ENCODE measurements around the gene YIPF3.
A peak's percentile ranks its signal among the peaks of the same experiment; 100 is the strongest.

YIPF3 gene

GRCh38 chr6:43523284-43523683 is 6.6 kb upstream of the YIPF3 start:
- Histone ChIP-seq H3K9ac (ENCODE audit: low read depth, low read length) (no peak overlapping the region), H3K27me3 (ENCODE audit: insufficient read depth, low read length) (no peaks in the 10 kb centered on the region), H3K36me3 (ENCODE audit: insufficient read depth, low read length) (peaks cover 92% of the 10 kb centered on the region), H3K27ac (ENCODE audit: low read depth, low read length) (no peak overlapping the region), H3K4me3 (ENCODE audit: low read length) (no peak overlapping the region), H3K9me3 (ENCODE audit: insufficient read depth, low read depth, low read length) (no peaks in the 10 kb centered on the region), H3K4me1 (ENCODE audit: insufficient read depth, low read length) (peaks cover 2% of the 10 kb centered on the region; the same call in 1 of the 2 replicates)
- 97% methylated on average over 3 of the region's 3 CpGs for WGBS

- 95% methylated on average over 8 of the region's 8 CpGs for WGBS
- no peaks in the 10 kb centered on the region for H3K27me3 ChIP-seq (ENCODE audit: insufficient read depth, low read length)
- H3K27ac ChIP-seq (ENCODE audit: low read depth, low read length), result no peak overlapping the region
- no peaks in the 10 kb centered on the region for H3K9me3 ChIP-seq (ENCODE audit: insufficient read depth, low read depth, low read length)
- no peak overlapping the region for H3K9ac ChIP-seq (ENCODE audit: low read depth, low read length)
- peaks cover 87% of the 10 kb centered on the region for H3K36me3 ChIP-seq (ENCODE audit: insufficient read depth, low read length)
- no peak overlapping the region for H3K4me3 ChIP-seq (ENCODE audit: low read length)
- H3K4me1 ChIP-seq (ENCODE audit: insufficient read depth, low read length), result peaks cover 7% of the 10 kb centered on the region
Measured at GRCh38 chr6:43522547-43523261, 6.0 kb upstream of the YIPF3 start.

- no peak overlapping the region for H3K9ac ChIP-seq (ENCODE audit: low read depth, low read length)
- no peaks in the 10 kb centered on the region for H3K27me3 ChIP-seq (ENCODE audit: insufficient read depth, low read length)
- WGBS, result 94% methylated on average over 2 of the region's 2 CpGs
- no peak overlapping the region for H3K4me3 ChIP-seq (ENCODE audit: low read length)
- H3K27ac ChIP-seq (ENCODE audit: low read depth, low read length), result no peak overlapping the region
- H3K36me3 ChIP-seq (ENCODE audit: insufficient read depth, low read length), result peaks cover 78% of the 10 kb centered on the region
- peaks cover 8% of the 10 kb centered on the region for H3K4me1 ChIP-seq (ENCODE audit: insufficient read depth, low read length)
- H3K9me3 ChIP-seq (ENCODE audit: insufficient read depth, low read depth, low read length), result no peaks in the 10 kb centered on the region
Measured at GRCh38 chr6:43521836-43522235, 5.1 kb upstream of the YIPF3 start.

GRCh38 chr6:43520097-43520496 is 3.4 kb upstream of the YIPF3 start:
- peaks cover 14% of the 10 kb centered on the region for H3K4me1 ChIP-seq (ENCODE audit: insufficient read depth, low read length)
- H3K27ac ChIP-seq (ENCODE audit: low read depth, low read length), result no peak overlapping the region
- 96% methylated on average over 8 of the region's 8 CpGs for WGBS
- H3K9ac ChIP-seq (ENCODE audit: low read depth, low read length), result no peak overlapping the region
- H3K36me3 ChIP-seq (ENCODE audit: insufficient read depth, low read length), result peaks cover 68% of the 10 kb centered on the region
- no peak overlapping the region for H3K4me3 ChIP-seq (ENCODE audit: low read length)
- H3K27me3 ChIP-seq (ENCODE audit: insufficient read depth, low read length), result no peaks in the 10 kb centered on the region
- no peaks in the 10 kb centered on the region for H3K9me3 ChIP-seq (ENCODE audit: insufficient read depth, low read depth, low read length)

- H3K9me3 ChIP-seq (ENCODE audit: insufficient read depth, low read depth, low read length), result no peaks in the 10 kb centered on the region
- H3K4me1 ChIP-seq (ENCODE audit: insufficient read depth, low read length), result peaks cover 14% of the 10 kb centered on the region
- peak overlapping the region; percentile 8; the same call in 1 of the 2 replicates for H3K27ac ChIP-seq (ENCODE audit: low read depth, low read length)
- H3K27me3 ChIP-seq (ENCODE audit: insufficient read depth, low read length), result no peaks in the 10 kb centered on the region
- peak overlapping the region; percentile 97 for H3K9ac ChIP-seq (ENCODE audit: low read depth, low read length)
- H3K4me3 ChIP-seq (ENCODE audit: low read length), result peak overlapping the region; percentile 97
- 9% methylated on average over 10 of the region's 10 CpGs for WGBS
- H3K36me3 ChIP-seq (ENCODE audit: insufficient read depth, low read length), result peaks cover 67% of the 10 kb centered on the region
Measured at GRCh38 chr6:43517505-43518357, 1.0 kb upstream of the YIPF3 start.

- H3K36me3 ChIP-seq (ENCODE audit: insufficient read depth, low read length), result peaks cover 67% of the 10 kb centered on the region
- no peaks in the 10 kb centered on the region for H3K9me3 ChIP-seq (ENCODE audit: insufficient read depth, low read depth, low read length)
- H3K27ac ChIP-seq (ENCODE audit: low read depth, low read length), result peak overlapping the region; percentile 49
- H3K9ac ChIP-seq (ENCODE audit: low read depth, low read length), result peak overlapping the region; percentile 97
- H3K4me3 ChIP-seq (ENCODE audit: low read length), result peak overlapping the region; percentile 97
- peaks cover 14% of the 10 kb centered on the region for H3K4me1 ChIP-seq (ENCODE audit: insufficient read depth, low read length)
- 3% methylated on average over 10 of the region's 10 CpGs for WGBS
- no peaks in the 10 kb centered on the region for H3K27me3 ChIP-seq (ENCODE audit: insufficient read depth, low read length)
Measured at GRCh38 chr6:43516367-43516696, 394 bp downstream of the YIPF3 start.

- no peaks in the 10 kb centered on the region for H3K9me3 ChIP-seq (ENCODE audit: insufficient read depth, low read depth, low read length)
Measured at GRCh38 chr6:43515808-43516207, 918 bp downstream of the YIPF3 start.

GRCh38 chr6:43511824-43512415 is 4.8 kb downstream of the YIPF3 start:
- peaks cover 7% of the 10 kb centered on the region for H3K4me1 ChIP-seq (ENCODE audit: insufficient read depth, low read length)
- H3K36me3 ChIP-seq (ENCODE audit: insufficient read depth, low read length), result peaks cover 43% of the 10 kb centered on the region
- no peaks in the 10 kb centered on the region for H3K9me3 ChIP-seq (ENCODE audit: insufficient read depth, low read depth, low read length)
- peaks cover 29% of the 10 kb centered on the region for H3K27me3 ChIP-seq (ENCODE audit: insufficient read depth, low read length)
- H3K4me3 ChIP-seq (ENCODE audit: low read length), result no peak overlapping the region
- WGBS, result 96% methylated on average over 10 of the region's 11 CpGs
- H3K27ac ChIP-seq (ENCODE audit: low read depth, low read length), result no peak overlapping the region; the same call in 1 of the 2 replicates
- no peak overlapping the region for H3K9ac ChIP-seq (ENCODE audit: low read depth, low read length)

More at GRCh38 chr6:43515808-43516207, 918 bp downstream of the YIPF3 start:
- peaks cover 63% of the 10 kb centered on the region for H3K36me3 ChIP-seq (ENCODE audit: insufficient read depth, low read length)
- H3K4me1 ChIP-seq (ENCODE audit: insufficient read depth, low read length), result peaks cover 14% of the 10 kb centered on the region
- peak overlapping the region; percentile 97 for H3K9ac ChIP-seq (ENCODE audit: low read depth, low read length)
- WGBS, result 90% methylated on average over 9 of the region's 9 CpGs
- peak overlapping the region; percentile 97 for H3K4me3 ChIP-seq (ENCODE audit: low read length)
- H3K27me3 ChIP-seq (ENCODE audit: insufficient read depth, low read length), result no peaks in the 10 kb centered on the region
- H3K27ac ChIP-seq (ENCODE audit: low read depth, low read length), result no peak overlapping the region

GRCh38 chr6:43510827-43511163 is 5.9 kb downstream of the YIPF3 start:
- 89% methylated on average over 10 of the region's 10 CpGs for WGBS
- no peaks in the 10 kb centered on the region for H3K9me3 ChIP-seq (ENCODE audit: insufficient read depth, low read depth, low read length)
- H3K36me3 ChIP-seq (ENCODE audit: insufficient read depth, low read length), result peaks cover 45% of the 10 kb centered on the region
- H3K4me1 ChIP-seq (ENCODE audit: insufficient read depth, low read length), result peaks cover 4% of the 10 kb centered on the region
- no peak overlapping the region for H3K27ac ChIP-seq (ENCODE audit: low read depth, low read length)
- peaks cover 29% of the 10 kb centered on the region for H3K27me3 ChIP-seq (ENCODE audit: insufficient read depth, low read length)
- H3K9ac ChIP-seq (ENCODE audit: low read depth, low read length), result no peak overlapping the region
- H3K4me3 ChIP-seq (ENCODE audit: low read length), result peak overlapping the region; percentile 72

- Histone ChIP-seq H3K27ac (ENCODE audit: low read depth, low read length) (no peak within 1 kb of the TSS), H3K4me1 (ENCODE audit: insufficient read depth, low read length) (no peaks in the 10 kb centered on the region; the same call in 1 of the 2 replicates), H3K27me3 (ENCODE audit: insufficient read depth, low read length) (peaks cover 29% of the 10 kb centered on the region), H3K9ac (ENCODE audit: low read depth, low read length) (peak within 1 kb of the TSS; percentile 64), H3K4me3 (ENCODE audit: low read length) (peak within 1 kb of the TSS; percentile 72), H3K9me3 (ENCODE audit: insufficient read depth, low read depth, low read length) (no peaks in the 10 kb centered on the region), H3K36me3 (ENCODE audit: insufficient read depth, low read length) (peaks cover 45% of the 10 kb centered on the region)
- WGBS, result 9% methylated on average over 96 of the region's 96 CpGs
Measured at GRCh38 chr6:43509984-43510826, 6.5 kb downstream of the YIPF3 start, which contains the start of gene LRRC73. Gene LRRC73 (minus strand): TSS chr6:43510346. CDS start chr6:43509785, 561 bp downstream.
